PC-9 (cell line): ENCODE results near the gene PLA2G4D. TPM values are rescaled to one million over a fixed set of nuclear protein-coding genes. Genes with fewer than 3 reads are reported as not detected.

Experiments
- BruUV-seq: library from RNA; stranded (reverse); fragments of 400-500 nt; replicated peaks from 2 replicates; lab custom pipeline; 2021; lab: Mats Ljungman, UMichigan
- CTCF ChIA-PET: fragments of 300-600 bp; sonication (Branson Sonifier 250); formaldehyde crosslinking; loops from one replicate; lab custom pipeline; 2022; ENCODE audit warnings: antibody characterized with exemption; lab: Charles Lee
- POLR2A ChIA-PET: fragments of 300-600 bp; sonication (Branson Sonifier 250); formaldehyde crosslinking; loops from one replicate; lab custom pipeline; 2022; ENCODE audit warnings: antibody characterized with exemption; ENCODE audit not compliant: unreplicated experiment; lab: Charles Lee
- DNase-seq, 2 experiments: peaks; one replicate each; pipeline versions ENCODE4 v3.0.0 to v3.0.0-alpha.2; 2015 to 2022; ENCODE audit warnings: mixed read lengths in 1 of 2
- H2AFZ ChIP-seq: fragments of 200-600 bp; sonication (generic); 2 replicates; pipeline ENCODE4 v1.8.1; 2017; ENCODE audit warnings: antibody characterized with exemption
- H3F3A ChIP-seq: fragments of 200-600 bp; sonication (generic); 2 replicates; pipeline ENCODE4 v1.8.1; 2017; ENCODE audit warnings: antibody characterized with exemption, mild to moderate bottlenecking, low read depth; ENCODE audit not compliant: insufficient read depth
- H3K27ac ChIP-seq: fragments of 200-600 bp; sonication (generic); 2 replicates; pipeline ENCODE4 v1.6.1; 2016; ENCODE audit warnings: mixed run types
- H3K27me3 ChIP-seq: fragments of 200-600 bp; sonication (generic); 2 replicates; pipeline ENCODE4 v1.6.1; 2016; ENCODE audit warnings: low read depth, mixed run types; ENCODE audit not compliant: insufficient read depth
- H3K36me3 ChIP-seq: fragments of 200-600 bp; sonication (generic); 2 replicates; pipeline ENCODE4 v1.6.1; 2016; ENCODE audit warnings: low read depth, mixed run types
- H3K4me1 ChIP-seq: fragments of 200-600 bp; sonication (generic); replicated peaks from 2 replicates; pipeline ENCODE4 v1.6.1; 2016; ENCODE audit warnings: mixed run types; ENCODE audit not compliant: insufficient read depth
- H3K4me2 ChIP-seq: fragments of 200-600 bp; sonication (generic); 2 replicates; pipeline ENCODE4 v1.6.1; 2017; ENCODE audit warnings: mixed run types
- H3K4me3 ChIP-seq: fragments of 200-600 bp; sonication (generic); 2 replicates; pipeline ENCODE4 v1.6.1; 2016; ENCODE audit warnings: mixed run types
- H3K79me2 ChIP-seq: fragments of 200-600 bp; sonication (generic); 2 replicates; pipeline ENCODE4 v1.6.1; 2017; ENCODE audit warnings: low read depth, mixed run types
- H3K9me2 ChIP-seq: fragments of 200-600 bp; sonication (generic); 2 replicates; pipeline ENCODE4 v1.8.1; 2017; ENCODE audit warnings: mild to moderate bottlenecking; ENCODE audit not compliant: insufficient read depth
- H3K9me3 ChIP-seq: fragments of 200-600 bp; sonication (generic); 2 replicates; pipeline ENCODE4 v1.8.1; 2016; ENCODE audit warnings: low read depth; ENCODE audit not compliant: insufficient read depth
- H4K20me1 ChIP-seq: fragments of 200-600 bp; sonication (generic); 2 replicates; pipeline ENCODE4 v1.8.1; 2017; ENCODE audit not compliant: insufficient read depth
- CTCF ChIP-seq: fragments of 200-600 bp; sonication (generic); conservative IDR thresholded peaks from 2 replicates; pipeline ENCODE4 v1.6.1; 2017; ENCODE audit warnings: mixed run types, antibody characterized with exemption, mild to moderate bottlenecking, moderate library complexity
- EZH2 ChIP-seq: fragments of 200-600 bp; sonication (generic); IDR thresholded peaks from 2 replicates; pipeline ENCODE4 v1.8.0; 2017; ENCODE audit warnings: antibody characterized with exemption, low read depth
- intact Hi-C: fragments of 100-400 bp; cut with micrococcal nuclease; formaldehyde crosslinking; loops from one replicate; pipeline ENCODE4 v1.10.0; 2022; ENCODE audit not compliant: unreplicated experiment
- total RNA-seq: library from RNA; stranded (reverse); gene quantifications from 2 replicates; pipeline ENCODE4 v1.2.3, GENCODE V29; 2021

PLA2G4D gene
- total RNA-seq, 1 experiment from 2014 or later, result 0.90 TPM

DNA sequence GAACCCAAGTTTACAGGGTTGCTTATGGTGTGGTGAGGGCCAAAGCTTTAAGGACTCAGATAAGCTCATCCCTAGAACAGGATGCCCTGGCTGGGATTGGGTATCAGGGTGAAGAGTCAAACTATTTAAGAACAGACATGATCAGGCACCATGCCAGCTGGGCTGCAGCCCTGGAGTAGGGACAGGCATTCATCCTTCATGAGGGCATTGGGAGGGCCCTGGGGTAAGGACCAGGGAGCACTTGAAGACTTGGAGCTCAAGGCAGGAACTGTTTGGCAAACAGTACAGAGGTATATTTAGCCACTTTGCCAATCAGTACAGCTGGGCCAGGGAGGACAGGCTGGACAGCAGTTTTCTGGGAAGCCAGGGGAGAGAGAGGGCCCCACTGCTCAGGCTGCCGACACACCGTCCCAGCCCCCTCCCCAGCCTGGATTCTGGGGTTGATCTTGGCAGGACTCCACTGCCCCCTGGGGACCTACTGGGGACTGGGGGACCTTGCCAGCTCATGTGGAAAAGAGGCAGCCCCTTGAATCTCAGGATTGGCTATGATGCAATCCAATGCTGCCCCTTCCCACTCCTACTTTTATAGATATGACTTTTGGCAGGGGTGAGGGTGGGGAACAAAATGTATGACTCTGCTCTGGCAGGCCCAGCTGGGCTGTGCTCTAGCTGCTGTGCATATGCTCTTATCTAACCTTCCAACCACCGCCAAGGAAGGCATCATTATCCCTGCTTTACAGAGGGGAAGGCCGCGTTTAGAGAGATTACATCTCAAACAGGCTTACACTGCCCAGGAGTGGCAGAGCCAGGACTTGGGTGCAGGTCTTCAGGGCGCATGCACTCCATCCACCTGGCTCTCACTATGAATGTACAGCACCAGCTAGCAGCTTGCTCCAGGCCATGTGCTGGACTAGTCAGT is 75.8 kb downstream of the PLA2G4D start:
- Histone ChIP-seq H3K4me3 (no peak overlapping the region), H3K9me2 (no peaks in the 10 kb centered on the region), H3K9me3 (no peaks in the 10 kb centered on the region), H4K20me1 (no peaks in the 10 kb centered on the region), H3K27ac (no peak overlapping the region), H3K4me1 (no peaks in the 10 kb centered on the region), H2AFZ (no peak overlapping the region), H3F3A (no peaks in the 10 kb centered on the region), H3K36me3 (no peaks in the 10 kb centered on the region), H3K27me3 (no peaks in the 10 kb centered on the region), H3K4me2 (no peak overlapping the region), H3K79me2 (no peaks in the 10 kb centered on the region)
- DNase-seq, result no peak
- ChIA-PET POLR2A (no interaction called here), CTCF (no interaction called here)
- BruUV-seq, result no TSS peak
- intact Hi-C loops, result no loop called here
- TF ChIP-seq CTCF, result no peak
- TF ChIP-seq EZH2, result no peak

Other genes starting within 250 kb of the PLA2G4D start
- gene SPTBN5, start 200.5 kb downstream of the PLA2G4D start, total RNA-seq, result 2.6 and 4.2 TPM in 2 replicates
- gene EHD4, start 122.0 kb downstream of the PLA2G4D start, total RNA-seq, result 15.4 and 18.1 TPM in 2 replicates
- gene PLA2G4E, start 73.5 kb downstream of the PLA2G4D start, total RNA-seq, result not detected in 2 replicates
- 1.2 and 1.9 TPM in 2 replicates for gene PLA2G4F, start 62.1 kb upstream of the PLA2G4D start, total RNA-seq
- 57.6 and 64.7 TPM in 2 replicates for gene VPS39, start 113.7 kb upstream of the PLA2G4D start, total RNA-seq
- gene GANC, start 178.6 kb upstream of the PLA2G4D start, total RNA-seq, result 13.9 and 16.3 TPM in 2 replicates
- 43.9 and 45.1 TPM in 2 replicates for gene TMEM87A, start 178.9 kb upstream of the PLA2G4D start, total RNA-seq